ENCODE measurements around the gene UGT1A3.

The UGT1A3 gene

DNA sequence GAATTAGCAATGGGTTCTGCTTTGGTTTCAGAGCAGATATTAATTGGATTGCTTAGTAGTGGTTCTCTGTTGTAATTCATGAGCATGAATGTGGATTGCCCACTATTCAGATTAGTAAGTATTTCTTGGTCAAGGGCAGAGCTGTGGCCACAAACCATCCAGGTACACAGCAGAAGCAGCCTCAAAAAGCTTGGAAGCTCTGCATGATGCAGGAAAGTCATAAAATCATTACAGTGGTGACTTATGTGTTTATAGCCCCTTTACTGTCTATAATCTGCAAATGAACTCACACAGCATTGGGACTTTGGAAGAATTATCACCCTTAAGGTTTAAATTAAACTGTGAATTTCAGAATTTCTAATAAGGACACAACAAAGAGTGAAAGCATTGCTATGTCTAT is 29.3 kb downstream of the UGT1A3 start:
- DNase-seq (ENCODE audit: low read depth), result no peak

DNA sequence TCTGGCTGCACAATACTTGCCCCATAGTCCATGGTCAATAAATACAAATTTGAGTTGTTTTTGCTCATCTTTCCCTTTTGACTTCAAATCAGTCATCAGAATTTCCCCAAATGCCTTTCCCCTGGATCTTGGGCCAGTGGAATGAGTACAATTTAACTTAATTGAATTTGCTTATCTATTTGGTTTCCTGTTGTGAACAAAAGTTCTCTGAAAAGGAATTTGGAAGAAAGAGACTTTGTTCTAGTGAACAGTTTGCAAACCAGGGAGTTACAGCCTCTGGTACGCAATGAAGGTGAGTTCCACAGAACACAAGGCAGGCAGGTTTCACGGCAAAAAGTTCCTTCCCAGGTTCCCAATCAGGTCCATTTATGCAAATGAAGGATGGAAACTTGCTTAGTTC is 30.0 kb downstream of the UGT1A3 start:
- no peak for DNase-seq (ENCODE audit: low read depth)

DNA sequence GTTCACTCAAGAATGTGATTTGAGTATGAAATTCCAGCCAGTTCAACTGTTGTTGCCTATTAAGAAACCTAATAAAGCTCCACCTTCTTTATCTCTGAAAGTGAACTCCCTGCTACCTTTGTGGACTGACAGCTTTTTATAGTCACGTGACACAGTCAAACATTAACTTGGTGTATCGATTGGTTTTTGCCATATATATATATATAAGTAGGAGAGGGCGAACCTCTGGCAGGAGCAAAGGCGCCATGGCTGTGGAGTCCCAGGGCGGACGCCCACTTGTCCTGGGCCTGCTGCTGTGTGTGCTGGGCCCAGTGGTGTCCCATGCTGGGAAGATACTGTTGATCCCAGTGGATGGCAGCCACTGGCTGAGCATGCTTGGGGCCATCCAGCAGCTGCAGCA is 31.2 kb downstream of the UGT1A3 start, which contains the start of gene UGT1A1:
UGT1A1 (plus strand) TSS at position 228 of the 400 bp plus-strand sequence; CDS start at position 246, 18 bp downstream.
- no peak for DNase-seq (ENCODE audit: low read depth)

DNA sequence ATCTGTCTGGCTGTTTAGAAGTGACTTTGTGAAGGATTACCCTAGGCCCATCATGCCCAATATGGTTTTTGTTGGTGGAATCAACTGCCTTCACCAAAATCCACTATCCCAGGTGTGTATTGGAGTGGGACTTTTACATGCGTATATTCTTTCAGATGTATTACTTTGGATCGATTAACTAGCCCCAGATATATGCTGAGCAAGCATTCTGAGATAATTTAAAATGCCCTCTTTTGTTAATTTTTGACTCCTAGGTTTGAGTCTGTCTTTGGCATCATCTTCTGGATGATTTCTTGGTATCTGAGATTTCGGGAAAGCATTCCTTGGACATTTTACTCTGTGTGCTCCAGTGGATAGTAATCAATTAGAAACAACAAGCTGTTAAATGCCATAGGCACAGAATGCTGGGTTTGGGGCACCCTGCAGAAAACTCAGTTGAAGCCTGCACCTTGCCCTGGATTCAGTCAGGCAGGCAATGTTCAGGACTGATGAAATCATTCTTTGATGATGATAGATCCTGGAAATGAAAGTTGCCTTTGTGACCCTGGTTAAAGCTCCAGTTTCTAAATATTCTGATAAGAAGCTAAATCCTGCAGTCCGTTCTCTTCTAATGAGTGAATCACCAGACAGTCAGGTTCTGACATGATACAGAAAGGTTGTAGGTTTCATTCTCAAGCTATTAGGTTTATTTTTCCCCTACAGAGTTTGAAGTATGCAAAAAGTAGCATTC is 32.4 kb downstream of the UGT1A3 start:
- DNase-seq (ENCODE audit: low read depth), result no peak

DNA sequence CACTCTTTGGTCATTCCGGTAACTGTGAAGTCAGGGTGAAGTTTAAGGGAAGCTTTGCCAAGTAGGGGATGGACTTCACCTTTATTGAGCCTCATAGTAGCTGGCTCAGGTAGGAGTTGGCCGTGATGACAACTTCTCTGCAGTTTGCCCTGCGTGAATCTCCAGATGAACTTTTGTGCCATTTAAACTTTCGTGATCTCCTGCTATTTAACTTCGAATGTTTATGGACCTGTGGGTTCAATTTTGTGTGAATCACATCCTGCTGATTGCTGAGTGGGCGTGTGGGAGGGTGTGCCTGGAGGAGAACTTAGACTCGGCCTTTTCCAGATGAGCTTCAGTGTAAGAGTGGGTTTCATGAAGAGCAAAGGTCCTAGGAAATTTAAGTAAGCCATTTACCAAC is 35.4 kb downstream of the UGT1A3 start:
- no peak for DNase-seq (ENCODE audit: low read depth)

DNA sequence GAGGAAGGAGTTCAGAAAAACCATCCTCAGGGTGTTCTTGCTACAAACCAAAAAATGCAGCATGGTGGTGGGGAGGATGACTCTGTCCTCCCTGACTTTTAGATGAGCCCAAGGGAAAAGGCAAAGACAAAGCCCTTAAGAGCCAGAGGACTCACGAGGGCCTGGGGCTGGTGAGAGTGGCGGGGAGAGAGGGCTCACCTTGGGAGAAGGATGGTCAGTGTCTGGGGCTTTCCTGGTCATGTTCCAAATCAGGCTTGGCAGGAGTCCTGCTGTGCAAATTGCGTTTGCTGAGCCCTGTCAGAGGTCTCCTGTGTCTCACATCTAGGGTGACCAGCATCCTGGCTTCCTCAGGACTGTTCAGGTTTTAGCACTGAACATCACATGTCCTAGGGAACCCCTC is 35.9 kb downstream of the UGT1A3 start:
- no peak for DNase-seq (ENCODE audit: low read depth)

DNA sequence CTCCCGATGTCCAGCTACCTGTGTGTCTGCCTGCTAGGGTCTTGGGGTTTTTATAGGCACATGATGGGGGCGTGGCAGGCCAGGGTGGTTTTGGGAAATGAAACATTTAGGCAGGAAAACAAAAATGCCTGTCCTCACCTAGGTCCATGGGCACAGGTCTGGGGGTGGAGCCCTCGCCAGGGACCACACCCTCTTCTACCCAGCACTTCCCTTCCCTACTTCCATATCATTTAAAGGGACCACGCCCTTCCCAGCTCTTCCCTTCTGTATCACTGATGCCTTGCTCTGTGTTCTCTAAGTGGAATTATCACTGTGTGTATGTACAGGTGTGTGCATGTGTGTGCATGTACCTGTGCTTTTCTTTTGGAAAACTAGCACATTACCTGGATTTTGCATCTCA is 37.6 kb downstream of the UGT1A3 start:
- no peak for DNase-seq (ENCODE audit: low read depth)

DNA sequence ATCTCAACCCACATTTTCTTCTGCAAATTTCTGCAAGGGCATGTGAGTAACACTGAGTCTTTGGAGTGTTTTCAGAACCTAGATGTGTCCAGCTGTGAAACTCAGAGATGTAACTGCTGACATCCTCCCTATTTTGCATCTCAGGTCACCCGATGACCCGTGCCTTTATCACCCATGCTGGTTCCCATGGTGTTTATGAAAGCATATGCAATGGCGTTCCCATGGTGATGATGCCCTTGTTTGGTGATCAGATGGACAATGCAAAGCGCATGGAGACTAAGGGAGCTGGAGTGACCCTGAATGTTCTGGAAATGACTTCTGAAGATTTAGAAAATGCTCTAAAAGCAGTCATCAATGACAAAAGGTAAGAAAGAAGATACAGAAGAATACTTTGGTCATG is 39.2 kb downstream of the UGT1A3 start:
- no peak for DNase-seq (ENCODE audit: low read depth)

DNA sequence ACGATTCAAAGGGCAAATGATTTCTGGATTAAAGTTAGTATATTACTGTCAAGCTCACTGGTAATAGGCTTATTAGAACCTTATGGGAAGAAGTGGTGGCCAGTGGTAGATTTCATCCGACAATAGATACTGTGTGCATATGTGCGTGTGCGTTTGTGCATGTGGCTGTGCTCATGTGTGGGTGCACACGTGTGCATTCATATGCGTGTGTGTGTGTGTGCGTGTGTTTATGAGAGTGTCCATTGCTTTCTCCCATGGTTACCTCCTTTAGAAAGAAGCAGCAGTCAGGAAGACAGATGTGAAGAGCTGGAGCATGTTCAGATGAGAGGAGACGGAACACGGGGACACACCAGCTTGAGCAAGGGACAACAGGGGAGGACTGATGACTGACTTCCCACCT is 40.4 kb downstream of the UGT1A3 start:
- DNase-seq (ENCODE audit: low read depth), result no peak

DNA sequence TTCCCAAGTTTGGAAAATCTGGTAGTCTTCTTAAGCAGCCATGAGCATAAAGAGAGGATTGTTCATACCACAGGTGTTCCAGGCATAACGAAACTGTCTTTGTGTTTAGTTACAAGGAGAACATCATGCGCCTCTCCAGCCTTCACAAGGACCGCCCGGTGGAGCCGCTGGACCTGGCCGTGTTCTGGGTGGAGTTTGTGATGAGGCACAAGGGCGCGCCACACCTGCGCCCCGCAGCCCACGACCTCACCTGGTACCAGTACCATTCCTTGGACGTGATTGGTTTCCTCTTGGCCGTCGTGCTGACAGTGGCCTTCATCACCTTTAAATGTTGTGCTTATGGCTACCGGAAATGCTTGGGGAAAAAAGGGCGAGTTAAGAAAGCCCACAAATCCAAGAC is 43.3 kb downstream of the UGT1A3 start:
- DNase-seq (ENCODE audit: low read depth), result no peak

DNA sequence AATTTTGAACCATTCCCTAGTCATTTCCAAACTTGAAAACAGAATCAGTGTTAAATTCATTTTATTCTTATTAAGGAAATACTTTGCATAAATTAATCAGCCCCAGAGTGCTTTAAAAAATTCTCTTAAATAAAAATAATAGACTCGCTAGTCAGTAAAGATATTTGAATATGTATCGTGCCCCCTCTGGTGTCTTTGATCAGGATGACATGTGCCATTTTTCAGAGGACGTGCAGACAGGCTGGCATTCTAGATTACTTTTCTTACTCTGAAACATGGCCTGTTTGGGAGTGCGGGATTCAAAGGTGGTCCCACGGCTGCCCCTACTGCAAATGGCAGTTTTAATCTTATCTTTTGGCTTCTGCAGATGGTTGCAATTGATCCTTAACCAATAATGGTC is 43.7 kb downstream of the UGT1A3 start:
- DNase-seq (ENCODE audit: low read depth), result no peak

DNA sequence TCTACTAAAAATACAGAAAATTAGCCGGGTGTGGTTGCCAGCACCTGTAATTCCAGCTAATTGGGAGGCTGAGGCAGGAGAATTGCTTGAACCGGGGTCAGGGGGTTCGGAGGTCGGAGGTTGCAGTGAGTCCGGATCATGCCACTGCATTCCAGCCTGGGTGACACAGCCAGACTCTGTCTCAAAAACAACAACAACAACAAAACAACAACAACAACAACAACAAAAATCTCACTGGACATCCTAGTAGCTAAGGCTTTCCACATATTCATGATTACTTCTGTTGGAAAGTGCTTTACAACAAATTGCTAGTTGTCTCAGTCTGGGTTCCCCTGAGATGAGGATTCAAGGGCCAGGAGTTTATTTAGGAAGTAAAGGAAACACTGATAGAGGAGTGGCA is 45.0 kb downstream of the UGT1A3 start:
- DNase-seq (ENCODE audit: low read depth), result no peak

DNA sequence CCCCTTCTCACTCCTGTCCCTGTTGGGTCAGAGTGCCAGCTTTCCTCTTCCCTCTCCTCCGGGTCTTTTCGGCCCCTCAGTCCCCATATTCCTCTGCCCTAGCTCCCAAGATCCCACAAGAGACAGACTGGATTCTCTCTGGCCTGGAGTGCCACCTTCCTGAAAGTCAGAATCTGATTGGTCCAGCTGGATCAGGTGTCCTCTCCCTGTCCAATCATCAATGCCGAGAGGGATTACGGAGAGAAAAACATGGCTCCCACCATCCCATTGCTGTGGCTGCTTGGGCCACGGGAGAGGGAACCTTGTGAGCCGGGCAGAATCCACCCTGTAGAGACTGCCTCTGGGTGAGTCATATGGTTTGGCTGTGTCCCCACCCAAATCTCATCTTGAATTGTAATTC is 46.6 kb downstream of the UGT1A3 start:
- DNase-seq (ENCODE audit: low read depth), result no peak

DNA sequence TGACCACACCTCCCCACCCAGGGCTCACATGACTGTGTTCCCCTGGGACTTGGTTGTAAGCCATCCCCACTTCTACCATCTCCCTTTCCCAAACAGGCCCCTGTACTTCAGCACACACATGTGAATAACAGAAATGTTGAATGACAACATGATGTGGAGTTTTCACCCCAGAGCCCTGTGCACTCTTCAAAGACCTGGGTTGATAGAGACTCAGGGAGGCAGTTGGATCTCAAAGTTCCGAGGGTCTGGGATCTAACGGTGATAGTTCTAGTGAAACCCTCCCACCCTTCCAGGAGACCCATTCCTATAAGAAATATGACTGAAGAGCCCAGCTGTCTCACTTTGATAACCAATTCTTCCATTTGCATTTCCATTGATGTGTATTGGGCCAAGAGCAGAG is 49.2 kb downstream of the UGT1A3 start, which contains the start of gene MROH2A:
MROH2A (plus strand) TSS at position 301 of the 400 bp plus-strand sequence. CDS start 1,029 bp downstream, outside the sequence.
- DNase-seq (ENCODE audit: low read depth), result no peak

DNA sequence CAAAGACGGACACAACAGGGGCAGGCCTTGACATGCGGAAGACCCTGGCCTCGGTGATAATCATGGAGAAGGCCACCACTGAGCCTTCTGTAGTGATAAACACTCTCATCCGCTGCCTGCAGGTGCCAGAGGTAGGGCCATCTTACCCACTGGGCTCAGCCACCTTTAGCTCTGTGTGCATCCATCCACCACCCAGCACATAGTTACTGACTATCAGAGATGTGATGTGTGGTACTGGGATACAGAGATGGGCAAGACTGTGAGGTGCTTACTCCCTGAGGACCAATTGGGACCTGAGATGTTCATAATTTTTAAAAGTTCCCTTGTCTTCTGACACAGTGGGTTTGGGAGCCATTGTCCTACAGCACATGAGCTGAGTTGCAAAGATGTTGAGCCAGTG is 50.9 kb downstream of the UGT1A3 start:
- no peak for DNase-seq (ENCODE audit: low read depth)

DNA sequence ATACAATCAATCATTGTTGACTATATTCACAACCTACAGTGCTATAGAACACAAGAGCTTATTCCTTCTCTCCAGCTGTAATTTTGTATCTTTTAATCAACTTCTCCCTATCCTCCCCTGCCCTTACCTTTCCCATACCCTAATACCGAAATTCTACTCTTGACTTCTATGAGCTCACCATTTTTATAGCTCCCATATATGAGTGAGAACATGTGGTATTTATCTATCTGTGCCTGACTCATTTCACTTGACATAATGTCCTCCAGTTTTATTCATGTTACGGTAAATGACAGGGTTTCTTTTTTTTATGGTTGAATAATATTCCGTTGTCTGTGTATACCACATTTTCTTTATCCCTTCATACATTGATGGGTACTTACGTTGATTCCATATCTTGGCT is 51.9 kb downstream of the UGT1A3 start:
- no peak for DNase-seq (ENCODE audit: low read depth)

DNA sequence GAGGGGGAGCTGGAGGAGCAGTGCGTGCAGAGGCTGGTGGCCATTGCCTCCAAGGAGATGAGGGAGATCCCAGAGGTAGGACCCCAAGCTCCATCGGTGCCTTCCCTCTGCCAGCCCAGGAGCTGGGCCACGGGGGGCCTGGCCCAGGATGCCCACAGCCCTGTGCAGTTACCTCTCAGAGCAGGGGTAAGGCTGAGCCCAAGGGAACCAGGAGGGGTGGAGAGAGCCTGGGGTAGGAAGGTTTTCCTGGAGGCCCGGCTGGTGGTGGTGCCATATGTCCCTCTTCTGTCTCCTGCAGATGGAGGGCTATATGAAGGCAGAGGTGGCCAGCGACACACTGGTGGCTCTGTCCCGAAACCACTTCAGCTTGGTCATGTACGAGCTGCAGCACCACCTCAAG is 60.7 kb downstream of the UGT1A3 start:
- no peak for DNase-seq (ENCODE audit: low read depth)

DNA sequence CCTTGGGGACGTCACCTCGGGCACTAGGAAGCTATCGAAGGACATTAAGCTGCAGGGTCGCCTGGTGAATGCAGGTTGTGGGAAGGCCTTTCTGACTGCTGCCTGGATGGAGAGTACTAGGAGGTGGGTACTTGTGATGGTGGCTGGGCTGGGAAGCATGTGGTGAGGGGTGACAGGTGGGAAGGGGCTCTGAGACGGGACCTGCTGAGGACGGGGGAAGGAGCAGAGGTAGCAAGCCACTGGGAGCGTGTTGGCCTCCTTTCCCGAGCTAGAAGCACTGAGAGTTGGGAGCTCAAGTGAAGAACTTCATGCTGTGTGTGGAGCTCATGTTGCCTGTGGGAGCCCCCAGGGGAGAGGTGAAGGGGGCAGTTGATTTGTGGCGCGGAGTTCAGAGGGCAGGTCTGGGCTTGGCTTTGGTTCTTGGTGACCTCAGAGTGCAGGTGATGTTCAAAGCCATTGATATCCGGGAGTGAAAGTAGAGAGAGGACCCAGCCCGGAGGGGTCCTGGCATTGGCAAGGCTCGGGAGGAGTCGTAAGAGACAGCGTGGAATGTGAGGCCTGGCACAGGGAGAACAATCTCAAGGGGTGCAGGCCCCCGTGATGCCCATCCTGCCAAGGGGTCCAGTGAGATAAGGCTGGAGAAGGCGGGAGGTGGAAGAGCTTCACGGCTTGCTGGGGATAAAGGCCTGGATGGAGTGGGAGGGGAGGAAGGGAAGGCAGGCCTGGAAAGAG is 62.5 kb downstream of the UGT1A3 start:
- no peak for DNase-seq (ENCODE audit: low read depth)

DNA sequence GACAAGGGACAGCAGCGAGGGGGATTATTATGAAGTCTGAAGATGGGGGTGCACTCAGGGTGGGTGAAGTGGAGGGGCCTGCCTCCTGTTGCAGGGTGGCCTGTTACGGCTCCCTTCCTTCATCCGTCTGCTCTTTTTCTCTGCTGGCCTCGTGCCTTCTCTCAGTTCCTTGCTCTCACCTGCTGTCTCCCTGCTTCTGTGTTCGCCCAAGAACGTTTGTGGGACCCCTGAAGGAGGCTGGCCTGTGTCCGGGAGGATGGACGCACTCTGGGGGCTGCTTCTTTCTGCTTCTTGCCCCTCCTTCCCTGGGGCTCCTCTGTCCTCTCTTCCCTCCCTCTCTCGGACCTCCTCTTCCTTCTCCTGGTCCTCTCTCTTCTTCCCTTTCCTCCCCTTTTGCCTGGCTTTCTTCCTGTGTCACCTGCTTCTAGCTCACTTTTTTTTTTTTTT is 63.1 kb downstream of the UGT1A3 start:
- DNase-seq (ENCODE audit: low read depth), result no peak

DNA sequence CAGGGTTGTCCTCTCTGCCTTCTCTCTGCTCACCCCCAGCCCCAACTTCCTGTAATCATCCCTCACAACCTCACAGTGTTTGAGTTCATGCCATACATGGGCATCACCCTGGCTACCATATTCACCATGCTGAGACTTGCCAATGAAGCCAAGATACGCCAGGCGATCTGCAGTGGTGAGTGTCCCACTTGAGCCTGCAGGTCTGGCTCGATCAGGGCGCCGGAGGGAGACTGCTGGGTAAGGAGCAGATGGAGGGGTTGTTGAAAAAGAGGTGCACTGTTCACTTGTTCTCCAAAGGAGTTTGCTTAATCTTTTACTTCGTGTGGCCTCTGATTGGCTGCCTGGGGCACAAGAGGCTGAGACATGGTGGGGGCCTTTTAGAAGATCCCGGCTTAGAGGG is 63.9 kb downstream of the UGT1A3 start:
- DNase-seq (ENCODE audit: low read depth), result no peak

DNA sequence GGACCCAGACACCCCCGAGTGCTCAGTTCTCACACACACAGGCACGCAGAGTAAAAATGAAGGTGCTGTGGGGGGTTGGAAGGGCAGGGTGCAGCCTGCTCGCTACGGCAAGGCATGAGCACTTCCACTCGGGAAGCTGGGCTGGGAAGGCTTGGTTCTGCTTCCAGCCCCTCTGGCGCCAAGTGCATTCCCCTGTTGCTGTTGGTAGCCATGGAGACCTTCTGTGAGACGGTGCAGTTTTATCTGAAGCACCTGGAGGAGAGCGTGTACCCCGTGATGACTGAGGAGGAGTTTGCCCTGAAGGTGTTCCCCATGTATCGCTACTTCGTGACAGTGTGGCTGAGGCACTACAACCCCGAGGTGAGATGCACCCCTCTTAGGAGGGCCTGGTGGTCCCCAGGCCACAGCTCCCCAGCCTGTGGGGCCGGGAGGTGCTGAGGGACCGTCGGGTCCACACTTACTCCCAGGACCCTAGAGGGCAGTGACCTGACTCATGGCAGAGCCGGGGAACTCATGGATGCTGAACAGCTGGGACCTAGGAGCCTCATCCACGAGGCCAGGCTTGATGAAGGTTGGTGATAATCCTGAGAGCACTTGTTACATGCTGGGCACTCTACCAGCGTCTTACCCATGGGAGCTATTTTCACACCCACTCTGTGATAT is 64.8 kb downstream of the UGT1A3 start:
- no peak for DNase-seq (ENCODE audit: low read depth)

DNA sequence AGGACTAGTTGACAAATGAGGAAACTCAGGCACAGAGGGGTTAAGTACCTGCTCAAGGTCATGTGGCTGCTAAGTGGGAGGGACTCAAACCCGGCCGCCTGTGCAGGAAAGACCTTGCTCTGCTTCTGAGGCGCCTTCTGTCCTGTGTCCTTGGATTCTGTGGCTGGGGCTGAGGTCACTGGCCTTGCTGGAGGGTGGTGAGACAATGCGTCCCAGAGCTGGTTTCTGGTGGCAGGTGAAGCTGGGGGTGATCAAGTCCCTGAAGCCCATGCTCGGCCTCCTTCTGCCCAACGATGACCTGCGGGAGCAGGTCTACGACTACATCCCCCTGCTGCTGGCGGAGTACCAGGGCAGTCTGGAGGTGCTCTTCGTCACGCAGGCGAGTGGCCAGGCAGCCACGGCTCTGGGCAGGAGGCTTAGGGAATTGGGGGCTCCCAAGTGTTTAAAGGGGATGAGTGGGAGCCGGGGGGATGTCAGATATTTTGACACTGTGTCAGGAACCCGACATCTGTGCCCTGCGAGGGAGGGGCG is 65.4 kb downstream of the UGT1A3 start:
- DNase-seq (ENCODE audit: low read depth), result no peak

DNA sequence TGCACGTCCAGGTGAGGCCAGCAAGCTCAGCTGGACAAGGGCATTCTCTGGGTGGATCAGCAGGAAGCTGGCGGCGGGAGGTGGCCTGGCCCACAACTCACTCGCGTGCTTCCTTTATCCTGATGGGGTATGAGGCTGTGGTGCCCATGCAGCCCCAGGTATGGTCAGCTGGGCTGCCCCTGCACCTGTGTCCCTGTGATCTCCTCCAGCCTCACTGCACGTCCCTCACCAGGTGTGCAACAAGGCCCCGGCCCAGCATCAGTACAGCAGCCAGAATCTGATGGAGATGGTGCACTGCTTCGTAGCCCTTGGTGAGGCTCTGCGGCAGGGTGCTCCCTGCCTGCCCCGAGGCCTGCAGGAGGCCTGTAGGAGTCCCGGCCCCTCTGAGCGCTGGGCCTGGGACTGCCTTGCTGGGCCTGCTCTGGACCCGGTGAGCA is 66.9 kb downstream of the UGT1A3 start:
- no peak for DNase-seq (ENCODE audit: low read depth)

Measured in activated T-helper 1 cell treated with Interleukin-2 at 50 U/mL for 16 hours (primary cell).